Uterus (tissue), 4 donors: Measurements from ENCODE around the gene RASSF8. TPM values are rescaled to one million over a fixed set of nuclear protein-coding genes. Genes with fewer than 3 reads are reported as not detected.

ENCODE experiments used
- DNase-seq, 2 donors: peaks; one replicate each; pipeline ENCODE4 v3.0.0-alpha.2; 2019 to 2020
- H3K27ac ChIP-seq, 2 donors: fragments of 200-600 bp; sonication (generic); 1 replicate in 1 of 2; 2 replicates in 1 of 2; pipeline ENCODE4 v1.5.1; 2016 to 2018
- H3K27me3 ChIP-seq, 2 donors: fragments of 200-600 bp; sonication (generic); one replicate each; pipeline ENCODE4 v1.5.1; 2018 to 2019; ENCODE audit warnings: control low read depth in 1 of 2
- H3K36me3 ChIP-seq, 2 donors: fragments of 200-600 bp; sonication (generic); one replicate each; pipeline ENCODE4 v1.5.1; 2019; ENCODE audit warnings: control low read depth in 1 of 2
- H3K4me1 ChIP-seq, 2 donors: fragments of 200-600 bp; sonication (generic); one replicate each; pipeline ENCODE4 v1.5.1; 2018 to 2019; ENCODE audit warnings: control low read depth in 1 of 2
- H3K4me3 ChIP-seq, 2 donors: fragments of 200-600 bp; sonication (generic); 1 replicate in 1 of 2; 2 replicates in 1 of 2; pipeline ENCODE4 v1.5.1; 2018 to 2019; ENCODE audit warnings: mild to moderate bottlenecking in 1 of 2
- H3K9me3 ChIP-seq, 2 donors: fragments of 200-600 bp; sonication (generic); one replicate each; pipeline ENCODE4 v1.5.1; 2019; ENCODE audit warnings: control low read depth in 1 of 2
- POLR2A ChIP-seq, 2 donors: fragments of 450-650 bp; IDR thresholded peaks; one replicate each; pipeline ENCODE4 v1.6.1; 2016; ENCODE audit warnings: antibody characterized with exemption in 2 of 2, mild to moderate bottlenecking in 1 of 2, moderate library complexity in 1 of 2
- intact Hi-C: fragments of 100-400 bp; cut with DNase I; formaldehyde crosslinking; loops from one replicate; pipeline ENCODE4 v1.15.1; 2023; ENCODE audit warnings: low total_unique reads
- total RNA-seq, 4 donors: library from RNA; depleted of rRNA in 3 of 4; stranded (reverse); fragments of >200 nt in 3 of 4; gene quantifications; one replicate each; pipeline versions ENCODE4 v1.1.0 to v1.2.4, GENCODE V29; 2014 to 2023
- TF ChIP-seq, protein P1 (sequence below), 4 experiments: fragments of 200-600 bp in 2 of 4; fragments of 450-650 bp in 2 of 4; sonication (generic) in 2 of 4; IDR thresholded peaks; one replicate each; pipeline ENCODE4 v1.5.1; 2016 to 2019; ENCODE audit warnings: antibody characterized with exemption in 4 of 4, mild to moderate bottlenecking in 2 of 4, moderate library complexity in 1 of 4
- donor health status: DM: yes; HTN: yes; CAD: no.

Gene RASSF8
- total RNA-seq, 4 donors from 2014 or later: 54.1 to 174 (median 119) TPM

DNA sequence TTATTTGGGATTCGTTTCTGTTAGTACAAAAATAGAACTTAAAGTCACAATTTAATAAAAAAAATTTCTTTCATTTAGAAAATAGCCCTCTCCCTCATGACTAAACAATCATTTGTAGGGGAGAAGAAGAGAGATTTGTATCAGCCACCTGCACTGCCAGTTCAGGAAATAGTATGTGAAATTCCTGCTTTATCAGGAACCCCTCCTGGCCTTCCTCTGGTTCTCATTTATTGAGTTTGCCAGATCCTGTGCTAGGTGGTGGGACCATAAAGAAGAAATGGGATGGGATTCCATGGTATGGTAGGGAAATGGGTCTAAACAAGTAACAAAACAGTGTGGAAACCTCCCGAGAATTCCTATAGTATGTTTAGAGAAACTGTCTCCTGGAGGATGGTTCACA lies 30.0 kb downstream of the RASSF8 start:
- Histone ChIP-seq H3K4me1 (peaks cover 0 to 14% of the 10 kb centered on the region in 2 donors), H3K9me3 (no peaks in the 10 kb centered on the region), H3K27ac (peak overlapping the region; percentile 67 to 78), H3K4me3 (no peak overlapping the region), H3K27me3 (no peaks in the 10 kb centered on the region), H3K36me3 (no peaks in the 10 kb centered on the region)
- DNase-seq: no peak
- TF ChIP-seq POLR2A (IDR thresholded peaks at IDR 0.05): no peak
- TF ChIP-seq, protein P1, sequence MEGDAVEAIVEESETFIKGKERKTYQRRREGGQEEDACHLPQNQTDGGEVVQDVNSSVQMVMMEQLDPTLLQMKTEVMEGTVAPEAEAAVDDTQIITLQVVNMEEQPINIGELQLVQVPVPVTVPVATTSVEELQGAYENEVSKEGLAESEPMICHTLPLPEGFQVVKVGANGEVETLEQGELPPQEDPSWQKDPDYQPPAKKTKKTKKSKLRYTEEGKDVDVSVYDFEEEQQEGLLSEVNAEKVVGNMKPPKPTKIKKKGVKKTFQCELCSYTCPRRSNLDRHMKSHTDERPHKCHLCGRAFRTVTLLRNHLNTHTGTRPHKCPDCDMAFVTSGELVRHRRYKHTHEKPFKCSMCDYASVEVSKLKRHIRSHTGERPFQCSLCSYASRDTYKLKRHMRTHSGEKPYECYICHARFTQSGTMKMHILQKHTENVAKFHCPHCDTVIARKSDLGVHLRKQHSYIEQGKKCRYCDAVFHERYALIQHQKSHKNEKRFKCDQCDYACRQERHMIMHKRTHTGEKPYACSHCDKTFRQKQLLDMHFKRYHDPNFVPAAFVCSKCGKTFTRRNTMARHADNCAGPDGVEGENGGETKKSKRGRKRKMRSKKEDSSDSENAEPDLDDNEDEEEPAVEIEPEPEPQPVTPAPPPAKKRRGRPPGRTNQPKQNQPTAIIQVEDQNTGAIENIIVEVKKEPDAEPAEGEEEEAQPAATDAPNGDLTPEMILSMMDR (IDR thresholded peaks at IDR 0.05): no peak
- intact Hi-C loops: no loop called here

DNA sequence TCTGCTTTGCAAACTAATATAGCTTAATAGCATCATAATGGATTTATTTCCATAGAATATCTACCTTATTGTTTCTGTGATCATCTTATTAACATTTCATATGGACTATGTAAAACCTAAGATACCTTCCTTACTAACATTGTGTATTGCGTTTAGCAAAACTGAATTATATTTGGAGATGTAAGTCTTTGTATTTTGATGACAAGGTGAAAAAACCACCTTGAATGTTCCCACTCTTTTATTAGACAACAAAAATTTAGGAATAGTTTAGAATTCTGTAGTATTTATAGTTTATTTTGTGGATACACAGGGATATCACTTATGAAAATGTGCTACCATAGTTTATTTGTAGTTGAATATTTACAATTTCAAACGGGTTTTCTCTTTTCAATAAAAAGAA lies 32.0 kb downstream of the RASSF8 start:
- intact Hi-C loops: no loop called here
- Histone ChIP-seq H3K27me3 (no peaks in the 10 kb centered on the region), H3K4me3 (no peak overlapping the region), H3K36me3 (no peaks in the 10 kb centered on the region), H3K9me3 (no peaks in the 10 kb centered on the region), H3K27ac (no peak overlapping the region), H3K4me1 (peaks cover 0 to 14% of the 10 kb centered on the region in 2 donors)
- no peak for DNase-seq
- no peak for TF ChIP-seq POLR2A (IDR thresholded peaks at IDR 0.05)
- TF ChIP-seq, protein P1 (IDR thresholded peaks at IDR 0.05): no peak

DNA sequence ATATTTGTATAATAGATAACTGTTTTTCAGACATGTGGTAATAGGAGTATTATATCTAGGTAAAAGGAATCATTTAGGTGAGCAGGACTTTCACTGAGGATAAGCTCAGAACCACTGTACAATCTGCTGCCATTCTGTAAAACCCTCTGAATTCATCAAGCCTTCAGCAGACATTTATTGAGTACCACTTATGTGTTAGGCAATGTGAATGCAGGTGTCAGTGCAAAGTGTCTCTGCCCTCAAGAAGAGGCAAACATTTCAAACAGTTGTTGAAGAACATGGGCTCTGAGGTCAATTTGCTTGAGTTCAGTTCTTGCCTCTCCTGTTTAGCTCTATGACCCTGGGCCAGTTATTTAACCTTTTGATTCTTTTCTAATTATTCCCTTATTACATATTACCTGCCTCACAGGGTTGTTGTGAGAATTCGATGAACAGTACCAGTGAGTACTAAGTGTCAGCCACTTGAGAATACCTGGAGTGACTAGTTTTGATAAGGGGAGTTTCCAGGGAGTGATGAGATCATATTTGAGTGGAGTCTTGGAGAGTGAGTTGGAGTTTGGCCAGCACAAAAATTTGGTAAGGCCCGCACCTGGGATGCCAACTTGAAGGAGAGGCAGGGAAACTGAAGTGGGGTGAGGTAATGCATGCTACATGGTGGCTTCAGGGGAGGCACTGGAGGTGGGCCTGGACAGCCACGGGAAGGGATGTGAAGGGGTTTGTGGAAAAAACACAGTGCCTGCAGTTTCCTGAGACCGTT lies 33.7 kb downstream of the RASSF8 start:
- Histone ChIP-seq H3K9me3 (no peaks in the 10 kb centered on the region), H3K4me3 (no peak overlapping the region), H3K27ac (peak overlapping the region in 1 of 2 donors; percentile 1), H3K27me3 (no peaks in the 10 kb centered on the region), H3K4me1 (peaks cover 0 to 8% of the 10 kb centered on the region in 2 donors), H3K36me3 (no peaks in the 10 kb centered on the region)
- intact Hi-C loops: no loop called here
- TF ChIP-seq, protein P1 (IDR thresholded peaks at IDR 0.05): no peak
- no peak for TF ChIP-seq POLR2A (IDR thresholded peaks at IDR 0.05)
- DNase-seq: no peak

DNA sequence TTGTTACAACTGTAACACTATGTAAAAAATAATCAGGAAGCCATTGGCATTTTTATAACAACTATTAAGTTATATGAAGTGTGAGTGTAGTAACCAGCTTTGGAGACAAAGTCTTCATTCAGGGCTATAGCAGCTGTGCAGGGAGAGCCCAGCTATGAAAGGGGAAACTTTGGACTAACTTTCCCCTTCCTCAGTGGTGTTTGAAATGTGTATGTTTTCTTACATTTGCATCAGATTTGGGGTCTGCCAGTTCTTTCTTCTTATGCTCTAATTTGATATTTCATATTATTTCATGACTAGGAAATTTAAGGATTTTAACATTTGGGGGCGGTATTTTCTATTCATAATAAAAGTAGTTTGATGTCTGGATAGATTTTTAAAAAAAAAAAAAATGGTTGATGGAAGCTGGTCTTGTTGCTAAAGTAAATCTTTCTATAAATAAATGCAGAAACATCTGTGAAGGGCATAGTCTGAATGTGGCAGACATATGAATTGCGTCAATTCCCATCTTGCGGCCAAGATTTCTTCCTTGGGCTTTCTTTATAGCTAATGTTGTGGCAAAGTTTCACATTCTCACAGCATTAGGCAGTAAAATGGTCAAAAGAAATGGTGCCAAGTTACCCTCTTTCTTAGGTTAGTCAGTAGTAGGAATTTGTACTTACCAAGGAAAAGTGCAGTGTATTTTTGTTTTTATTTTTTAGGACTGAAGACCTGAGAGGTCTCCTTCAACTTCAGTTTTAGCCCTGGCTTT lies 35.6 kb downstream of the RASSF8 start:
- Histone ChIP-seq H3K4me3 (no peak overlapping the region), H3K36me3 (no peaks in the 10 kb centered on the region), H3K9me3 (no peaks in the 10 kb centered on the region), H3K4me1 (no peaks in the 10 kb centered on the region), H3K27ac (peak overlapping the region; percentile 55 to 66), H3K27me3 (no peaks in the 10 kb centered on the region)
- intact Hi-C loops: no loop called here
- TF ChIP-seq, protein P1 (IDR thresholded peaks at IDR 0.05): no peak
- TF ChIP-seq POLR2A (IDR thresholded peaks at IDR 0.05): no peak
- no peak for DNase-seq
